ENCODE data around the gene PDCD1.

DNA sequence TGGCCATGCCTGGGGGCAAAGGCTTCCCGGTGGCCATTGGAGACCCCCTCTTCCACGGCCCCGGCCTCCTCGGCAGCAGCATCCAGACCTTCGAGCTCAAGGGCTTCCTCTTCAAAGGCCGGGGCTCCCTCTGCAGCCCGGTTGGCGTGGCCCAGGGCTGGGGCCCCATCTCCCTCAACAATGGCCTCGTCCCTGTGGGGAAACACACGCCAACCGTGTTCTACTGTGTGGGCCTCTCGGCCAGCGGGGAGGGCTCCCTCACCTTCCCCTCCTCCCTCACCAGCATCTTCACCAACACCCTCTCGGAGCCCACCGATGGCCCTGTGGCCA, 13.6 kb upstream of the PDCD1 start:
- TF ChIP-seq, protein P1, sequence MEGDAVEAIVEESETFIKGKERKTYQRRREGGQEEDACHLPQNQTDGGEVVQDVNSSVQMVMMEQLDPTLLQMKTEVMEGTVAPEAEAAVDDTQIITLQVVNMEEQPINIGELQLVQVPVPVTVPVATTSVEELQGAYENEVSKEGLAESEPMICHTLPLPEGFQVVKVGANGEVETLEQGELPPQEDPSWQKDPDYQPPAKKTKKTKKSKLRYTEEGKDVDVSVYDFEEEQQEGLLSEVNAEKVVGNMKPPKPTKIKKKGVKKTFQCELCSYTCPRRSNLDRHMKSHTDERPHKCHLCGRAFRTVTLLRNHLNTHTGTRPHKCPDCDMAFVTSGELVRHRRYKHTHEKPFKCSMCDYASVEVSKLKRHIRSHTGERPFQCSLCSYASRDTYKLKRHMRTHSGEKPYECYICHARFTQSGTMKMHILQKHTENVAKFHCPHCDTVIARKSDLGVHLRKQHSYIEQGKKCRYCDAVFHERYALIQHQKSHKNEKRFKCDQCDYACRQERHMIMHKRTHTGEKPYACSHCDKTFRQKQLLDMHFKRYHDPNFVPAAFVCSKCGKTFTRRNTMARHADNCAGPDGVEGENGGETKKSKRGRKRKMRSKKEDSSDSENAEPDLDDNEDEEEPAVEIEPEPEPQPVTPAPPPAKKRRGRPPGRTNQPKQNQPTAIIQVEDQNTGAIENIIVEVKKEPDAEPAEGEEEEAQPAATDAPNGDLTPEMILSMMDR (IDR thresholded peaks at IDR 0.05; ENCODE audit: low read depth, low read length, poor library complexity, severe bottlenecking) = no peak
- TF ChIP-seq EZH2phosphoT487 (IDR thresholded peaks at IDR 0.05; ENCODE audit: borderline replicate concordance, low read length) = no peak
